Naive B cell (primary cell): Measurements from ENCODE around the gene LMOD1. TPM values are rescaled to one million over a fixed set of nuclear protein-coding genes. Genes with fewer than 3 reads are reported as not detected.
A peak's percentile ranks its signal among the peaks of the same experiment; 100 is the strongest.

Experiments used
- ATAC-seq, 2 donors: fragments of 150-1000 bp; cut with Tn5 transposase; 2 replicates each; pipeline ENCODE4 v1.10.0; 2021; ENCODE audit warnings: low read depth in 2 of 2, mild to moderate bottlenecking in 2 of 2, moderate library complexity in 2 of 2
- DNase-seq: peaks from one replicate; pipeline ENCODE4 v3.0.0; 2022
- H3K27ac Mint-ChIP-seq, 6 donors: one replicate each; pipeline ENCODE4 v1.8.0; 2020 to 2022; ENCODE audit warnings: mild to moderate bottlenecking in 6 of 6, mixed read lengths in 6 of 6, moderate library complexity in 5 of 6, inconsistent platforms in 2 of 6
- H3K27me3 Mint-ChIP-seq, 3 donors: one replicate each; pipeline ENCODE4 v1.8.0; 2021 to 2022; ENCODE audit warnings: mixed read lengths in 3 of 3, mild to moderate bottlenecking in 1 of 3
- H3K36me3 Mint-ChIP-seq, 2 donors: one replicate each; pipeline ENCODE4 v1.8.0; 2020 to 2022; ENCODE audit warnings: mixed read lengths in 2 of 2, inconsistent platforms in 1 of 2, mild to moderate bottlenecking in 1 of 2
- H3K4me1 Mint-ChIP-seq, 3 donors: one replicate each; pipeline ENCODE4 v1.8.0; 2020 to 2022; ENCODE audit warnings: mixed read lengths in 3 of 3, inconsistent platforms in 1 of 3, mild to moderate bottlenecking in 1 of 3, moderate library complexity in 1 of 3
- H3K4me3 Mint-ChIP-seq, 8 donors: one replicate each; pipeline ENCODE4 v1.8.0; 2020 to 2022; ENCODE audit warnings: mild to moderate bottlenecking in 8 of 8, mixed read lengths in 8 of 8, moderate library complexity in 8 of 8, inconsistent platforms in 2 of 8
- H3K9me3 Mint-ChIP-seq, 7 donors: one replicate each; pipeline ENCODE4 v1.8.0; 2020 to 2022; ENCODE audit warnings: mixed read lengths in 7 of 7, mild to moderate bottlenecking in 5 of 7, inconsistent platforms in 2 of 7, moderate library complexity in 1 of 7
- polyA plus RNA-seq, 6 donors: library from polyadenylated mRNA; unstranded; fragments of 300-500 nt; fragmentation: Illumina TruSeq; gene quantifications; one replicate each; pipeline ENCODE4 v1.2.3, GENCODE V29; 2021; ENCODE audit warnings: low read depth in 6 of 6

The LMOD1 gene
- polyA plus RNA-seq, 6 donors from 2014 or later = not detected

GRCh38 chr1:201921952-201922558 is 24.3 kb downstream of the LMOD1 start:
- no peak for ATAC-seq
- Mint-ChIP-seq H3K9me3 (peaks cover 0 to 2% (median 0%) of the 10 kb centered on the region in 7 donors), H3K27ac (no peak overlapping the region), H3K36me3 (no peaks in the 10 kb centered on the region), H3K27me3 (peaks cover 14 to 55% (median 44%) of the 10 kb centered on the region in 3 donors), H3K4me3 (peak overlapping the region in 1 of 8 donors; percentile 13), H3K4me1 (no peaks in the 10 kb centered on the region)
- no peak for DNase-seq

DNA sequence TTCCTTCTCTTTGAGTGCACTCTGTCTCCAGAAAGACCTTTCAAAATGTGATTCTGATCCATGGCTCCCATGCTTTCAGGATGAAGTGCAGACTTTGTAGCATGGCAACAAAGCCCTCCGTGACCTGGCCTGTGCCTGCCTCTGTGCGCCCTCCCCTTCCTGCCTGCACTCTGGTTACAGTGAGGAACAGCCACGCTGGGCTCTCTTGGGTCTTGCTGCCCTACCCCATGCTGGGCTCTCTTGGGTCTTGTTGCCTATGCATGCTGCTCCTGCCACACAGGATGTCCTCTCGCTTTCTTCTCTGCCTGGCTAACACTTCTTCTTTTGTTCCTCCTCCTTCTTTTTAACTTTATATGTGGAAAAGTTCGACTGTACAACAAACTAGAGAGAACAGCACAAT is 28.0 kb downstream of the LMOD1 start:
- peak overlapping the region in 1 of 6 donors; percentile 16 for H3K27ac Mint-ChIP-seq
- ATAC-seq (no peak), DNase-seq (no peak)
- H3K36me3 Mint-ChIP-seq = no peaks in the 10 kb centered on the region
- peaks cover 27 to 55% (median 55%) of the 10 kb centered on the region in 3 donors for H3K27me3 Mint-ChIP-seq
- H3K4me3 Mint-ChIP-seq = no peak overlapping the region
- H3K9me3 Mint-ChIP-seq = peaks cover 0 to 2% (median 0%) of the 10 kb centered on the region in 7 donors
- peaks cover 0 to 3% (median 0%) of the 10 kb centered on the region in 3 donors for H3K4me1 Mint-ChIP-seq

- ATAC-seq (no peak), DNase-seq (no peak)
- Mint-ChIP-seq H3K9me3 (peaks cover 0 to 2% (median 0%) of the 10 kb centered on the region in 7 donors), H3K27ac (no peak overlapping the region), H3K27me3 (peaks cover 27 to 54% (median 52%) of the 10 kb centered on the region in 3 donors), H3K36me3 (no peaks in the 10 kb centered on the region), H3K4me3 (no peak overlapping the region), H3K4me1 (peaks cover 0 to 3% (median 0%) of the 10 kb centered on the region in 3 donors)
These were observed 28.9 kb downstream of the LMOD1 start for GRCh38 chr1:201917362-201918033.

GRCh38 chr1:201916649-201917249 is 29.6 kb downstream of the LMOD1 start:
- Mint-ChIP-seq H3K4me3 (no peak overlapping the region), H3K9me3 (peaks cover 0 to 2% (median 0%) of the 10 kb centered on the region in 7 donors), H3K36me3 (no peaks in the 10 kb centered on the region), H3K4me1 (peaks cover 0 to 3% (median 0%) of the 10 kb centered on the region in 3 donors), H3K27ac (no peak overlapping the region), H3K27me3 (peaks cover 23 to 49% (median 46%) of the 10 kb centered on the region in 3 donors)
- DNase-seq (no peak), ATAC-seq (no peak)

DNA sequence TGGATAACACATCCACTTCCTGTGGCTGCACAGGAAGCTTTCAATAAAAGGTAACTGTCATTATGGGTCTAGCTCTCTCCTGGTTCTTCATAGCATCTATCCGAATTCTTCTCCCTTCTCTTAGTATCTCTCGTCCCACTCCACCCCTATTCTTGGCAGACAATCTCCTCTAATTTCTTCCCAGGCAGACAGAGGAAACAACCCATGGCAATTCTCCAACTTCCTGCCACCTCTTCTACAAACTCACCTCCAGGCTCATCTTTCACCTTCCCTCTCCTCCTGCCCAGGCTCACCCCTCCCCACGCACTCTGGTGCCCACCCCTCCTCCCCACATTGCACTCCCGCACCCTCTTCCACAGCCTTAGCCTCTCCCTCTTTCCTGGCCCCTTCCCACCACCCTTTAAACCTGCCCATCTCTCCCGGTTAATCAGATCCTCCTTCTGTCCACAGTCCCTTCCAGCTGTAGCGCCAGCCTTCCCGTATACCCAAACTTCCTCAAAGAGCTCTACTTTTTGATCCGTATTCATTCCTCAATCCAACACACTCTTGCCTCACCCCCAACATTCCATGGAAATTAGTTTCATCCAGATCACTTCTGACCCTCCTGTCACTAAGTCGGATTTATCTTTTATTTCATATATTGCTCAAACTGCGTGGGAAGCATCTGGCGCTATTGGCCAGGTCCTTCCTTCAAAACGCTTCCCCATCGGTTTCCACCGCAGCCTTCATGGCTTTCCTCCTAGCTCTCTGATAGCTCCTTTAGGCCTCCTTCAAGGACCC is 31.7 kb downstream of the LMOD1 start:
- Mint-ChIP-seq H3K4me3 (no peak overlapping the region), H3K27me3 (peaks cover 21 to 39% (median 38%) of the 10 kb centered on the region in 3 donors), H3K4me1 (peaks cover 0 to 3% (median 0%) of the 10 kb centered on the region in 3 donors), H3K9me3 (peaks cover 0 to 2% (median 0%) of the 10 kb centered on the region in 7 donors), H3K27ac (peak overlapping the region in 1 of 6 donors; percentile 24), H3K36me3 (no peaks in the 10 kb centered on the region)
- no peak for ATAC-seq
- DNase-seq = no peak

- ATAC-seq = no peak
These were observed 33.5 kb downstream of the LMOD1 start for GRCh38 chr1:201912832-201913231.

DNA sequence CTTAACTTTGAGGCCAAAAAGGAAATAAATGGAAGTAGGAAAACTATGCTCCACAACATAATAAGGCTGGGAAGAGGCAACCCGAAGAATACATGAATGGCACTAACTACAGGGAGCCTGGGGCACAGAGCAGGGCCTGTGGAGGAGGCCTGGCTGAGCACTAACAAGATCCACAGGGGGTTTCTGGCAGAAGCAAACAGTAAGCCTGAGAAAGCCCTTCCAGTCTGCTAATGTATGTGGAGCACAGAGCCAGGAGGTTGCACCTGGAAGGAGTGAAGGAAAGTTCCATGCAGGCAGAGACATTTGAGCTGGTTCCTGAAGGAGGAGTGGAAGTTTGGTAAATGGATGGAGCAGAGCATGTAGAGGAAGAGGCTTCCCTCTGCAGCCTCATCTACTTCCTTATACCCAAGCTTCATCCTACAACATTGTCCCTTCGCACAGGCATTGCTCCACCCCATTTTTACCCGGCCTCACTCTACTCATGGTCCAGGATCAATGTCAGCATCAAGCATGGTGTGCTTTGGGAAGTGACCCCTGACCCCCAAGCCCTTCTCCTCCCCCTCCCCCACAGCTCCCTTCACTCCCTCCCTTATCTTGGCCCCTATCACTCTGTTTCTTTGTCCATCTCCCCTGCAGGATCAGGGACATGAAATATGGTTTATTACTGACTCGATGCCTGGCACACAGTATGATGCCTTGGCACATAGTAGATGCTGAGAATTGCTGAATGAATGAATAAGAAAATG is 34.3 kb downstream of the LMOD1 start:
- ATAC-seq (no peak), DNase-seq (no peak)
- Mint-ChIP-seq H3K36me3 (no peaks in the 10 kb centered on the region), H3K27ac (no peak overlapping the region), H3K4me1 (peaks cover 0 to 3% (median 0%) of the 10 kb centered on the region in 3 donors), H3K4me3 (no peak overlapping the region), H3K27me3 (peaks cover 20 to 30% (median 30%) of the 10 kb centered on the region in 3 donors), H3K9me3 (peaks cover 0 to 2% (median 0%) of the 10 kb centered on the region in 7 donors)

More at GRCh38 chr1:201912832-201913231, 33.5 kb downstream of the LMOD1 start:
- H3K4me1 Mint-ChIP-seq = peaks cover 0 to 3% (median 0%) of the 10 kb centered on the region in 3 donors
- H3K4me3 Mint-ChIP-seq = no peak overlapping the region
- DNase-seq = no peak
- no peak overlapping the region for H3K27ac Mint-ChIP-seq
- H3K27me3 Mint-ChIP-seq = peaks cover 21 to 31% (median 30%) of the 10 kb centered on the region in 3 donors
- peaks cover 0 to 2% (median 0%) of the 10 kb centered on the region in 7 donors for H3K9me3 Mint-ChIP-seq
- no peaks in the 10 kb centered on the region for H3K36me3 Mint-ChIP-seq

- ATAC-seq = no peak
- no peaks in the 10 kb centered on the region for H3K9me3 Mint-ChIP-seq
- no peaks in the 10 kb centered on the region for H3K36me3 Mint-ChIP-seq
- no peaks in the 10 kb centered on the region for H3K4me1 Mint-ChIP-seq
- peaks cover 6 to 10% (median 7%) of the 10 kb centered on the region in 3 donors for H3K27me3 Mint-ChIP-seq
- DNase-seq = no peak
- no peak overlapping the region for H3K27ac Mint-ChIP-seq
- no peak overlapping the region for H3K4me3 Mint-ChIP-seq
These were observed 38.7 kb downstream of the LMOD1 start for GRCh38 chr1:201907621-201908020.

DNA sequence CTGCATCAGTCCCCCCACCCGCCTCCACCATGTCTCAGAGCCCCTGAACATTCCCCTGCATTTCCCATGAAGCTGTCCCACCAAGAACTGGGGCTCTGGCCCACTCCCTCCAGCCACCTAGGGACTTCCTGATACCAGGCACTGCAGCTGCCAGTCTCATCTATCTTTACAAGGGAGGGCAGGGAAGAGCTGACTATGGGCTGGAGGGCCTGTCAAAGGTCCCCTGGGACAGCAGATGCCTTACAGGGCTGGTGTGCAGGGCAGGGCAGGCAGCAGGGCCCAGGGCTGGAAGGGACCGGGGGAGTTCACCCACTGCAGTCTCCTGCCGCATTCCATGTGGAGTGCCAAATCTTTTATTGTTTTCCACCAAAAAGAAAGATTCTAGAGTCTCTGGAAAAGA is 40.0 kb downstream of the LMOD1 start:
- no peaks in the 10 kb centered on the region for H3K4me1 Mint-ChIP-seq
- ATAC-seq = no peak
- H3K27ac Mint-ChIP-seq = peak overlapping the region in 1 of 6 donors; percentile 24
- peaks cover 6 to 10% (median 7%) of the 10 kb centered on the region in 3 donors for H3K27me3 Mint-ChIP-seq
- no peak for DNase-seq
- H3K9me3 Mint-ChIP-seq = no peaks in the 10 kb centered on the region
- H3K4me3 Mint-ChIP-seq = no peak overlapping the region
- H3K36me3 Mint-ChIP-seq = no peaks in the 10 kb centered on the region

GRCh38 chr1:201905234-201905890 is 41.0 kb downstream of the LMOD1 start:
- H3K27ac Mint-ChIP-seq = no peak overlapping the region
- H3K27me3 Mint-ChIP-seq = peaks cover 8 to 14% (median 9%) of the 10 kb centered on the region in 3 donors
- DNase-seq (no peak), ATAC-seq (no peak)
- H3K4me3 Mint-ChIP-seq = no peak overlapping the region
- H3K9me3 Mint-ChIP-seq = peaks cover 0 to under 1% (median 0%) of the 10 kb centered on the region in 7 donors
- H3K36me3 Mint-ChIP-seq = no peaks in the 10 kb centered on the region
- no peaks in the 10 kb centered on the region for H3K4me1 Mint-ChIP-seq

DNA sequence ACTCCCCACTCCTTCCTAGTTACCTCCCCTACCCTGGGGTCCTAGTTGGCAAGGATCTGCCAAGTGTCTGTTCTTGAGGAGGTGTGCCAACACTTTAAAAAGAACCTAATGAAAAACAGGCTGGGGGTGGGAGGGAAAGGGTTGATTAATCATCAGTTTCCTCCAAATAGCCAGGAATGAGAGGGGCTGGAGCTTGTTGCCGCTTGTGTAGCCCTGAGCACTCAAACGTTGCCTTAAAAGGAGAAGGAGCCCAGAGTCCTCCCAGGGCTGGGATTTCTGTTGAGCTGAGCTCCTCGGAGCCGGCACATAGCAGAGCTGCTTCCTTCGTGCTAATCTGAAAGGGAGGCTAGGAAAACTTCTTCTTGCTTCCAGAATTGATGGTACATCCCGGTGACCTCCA is 41.8 kb downstream of the LMOD1 start:
- H3K9me3 Mint-ChIP-seq = peaks cover 0 to 4% (median 0%) of the 10 kb centered on the region in 7 donors
- no peak for ATAC-seq
- no peak overlapping the region for H3K27ac Mint-ChIP-seq
- no peak for DNase-seq
- no peak overlapping the region for H3K4me3 Mint-ChIP-seq
- no peaks in the 10 kb centered on the region for H3K36me3 Mint-ChIP-seq
- peaks cover 0 to 6% (median 4%) of the 10 kb centered on the region in 3 donors for H3K4me1 Mint-ChIP-seq
- H3K27me3 Mint-ChIP-seq = peaks cover 11 to 14% (median 12%) of the 10 kb centered on the region in 3 donors

GRCh38 chr1:201903135-201903534 is 43.2 kb downstream of the LMOD1 start:
- peaks cover 8 to 21% (median 18%) of the 10 kb centered on the region in 3 donors for H3K27me3 Mint-ChIP-seq
- peaks cover 0 to 6% (median 4%) of the 10 kb centered on the region in 3 donors for H3K4me1 Mint-ChIP-seq
- ATAC-seq = no peak
- peaks cover 0 to 4% (median 0%) of the 10 kb centered on the region in 7 donors for H3K9me3 Mint-ChIP-seq
- DNase-seq = no peak
- H3K4me3 Mint-ChIP-seq = no peak overlapping the region
- no peak overlapping the region for H3K27ac Mint-ChIP-seq
- no peaks in the 10 kb centered on the region for H3K36me3 Mint-ChIP-seq
